ENCODE results near the gene FLT3.

Gene FLT3

DNA sequence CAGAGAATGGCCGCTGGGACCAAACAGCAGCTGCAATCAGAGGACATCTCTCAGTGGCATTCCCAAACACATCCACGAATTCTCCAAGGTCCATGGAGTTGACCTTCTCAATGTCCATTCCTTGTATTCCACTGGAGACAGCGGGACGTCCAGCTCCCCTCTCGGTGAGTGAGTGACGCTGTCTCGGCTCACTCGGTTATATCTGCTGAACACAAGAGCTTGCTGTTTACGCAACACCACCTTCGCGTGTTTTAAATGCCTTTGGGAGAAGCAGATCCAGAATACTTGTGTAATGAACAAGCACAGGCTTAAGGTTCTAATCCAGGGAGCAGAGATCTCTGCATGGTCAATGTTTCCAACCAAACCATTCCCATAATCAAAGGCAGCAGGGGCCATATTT, 111.9 kb downstream of the FLT3 start, which contains the start of gene URAD:
Gene URAD (minus strand): TSS at position 174 of the 400 bp plus-strand sequence. CDS start 56 bp downstream, at position 118.
- Histone ChIP-seq H3K36me3 (ENCODE audit: control insufficient read depth, insufficient read depth, low read length) (no peaks in the 10 kb centered on the region), H3K4me2 (ENCODE audit: low read length) (no peak within 1 kb of the TSS), H3K27me3 (ENCODE audit: control insufficient read depth, insufficient read depth, low read length) (no peaks in the 10 kb centered on the region), H3K4me1 (no peaks in the 10 kb centered on the region), H3K4me3 (ENCODE audit: low read depth, low read length) (no peak within 1 kb of the TSS), H3K79me2 (no peaks in the 10 kb centered on the region), H2AFZ (no peak within 1 kb of the TSS), H3K9ac (no peak within 1 kb of the TSS), H3K9me3 (ENCODE audit: control insufficient read depth, low read length) (no peaks in the 10 kb centered on the region), H3K27ac (no peak within 1 kb of the TSS)
- TF ChIP-seq, protein P1, sequence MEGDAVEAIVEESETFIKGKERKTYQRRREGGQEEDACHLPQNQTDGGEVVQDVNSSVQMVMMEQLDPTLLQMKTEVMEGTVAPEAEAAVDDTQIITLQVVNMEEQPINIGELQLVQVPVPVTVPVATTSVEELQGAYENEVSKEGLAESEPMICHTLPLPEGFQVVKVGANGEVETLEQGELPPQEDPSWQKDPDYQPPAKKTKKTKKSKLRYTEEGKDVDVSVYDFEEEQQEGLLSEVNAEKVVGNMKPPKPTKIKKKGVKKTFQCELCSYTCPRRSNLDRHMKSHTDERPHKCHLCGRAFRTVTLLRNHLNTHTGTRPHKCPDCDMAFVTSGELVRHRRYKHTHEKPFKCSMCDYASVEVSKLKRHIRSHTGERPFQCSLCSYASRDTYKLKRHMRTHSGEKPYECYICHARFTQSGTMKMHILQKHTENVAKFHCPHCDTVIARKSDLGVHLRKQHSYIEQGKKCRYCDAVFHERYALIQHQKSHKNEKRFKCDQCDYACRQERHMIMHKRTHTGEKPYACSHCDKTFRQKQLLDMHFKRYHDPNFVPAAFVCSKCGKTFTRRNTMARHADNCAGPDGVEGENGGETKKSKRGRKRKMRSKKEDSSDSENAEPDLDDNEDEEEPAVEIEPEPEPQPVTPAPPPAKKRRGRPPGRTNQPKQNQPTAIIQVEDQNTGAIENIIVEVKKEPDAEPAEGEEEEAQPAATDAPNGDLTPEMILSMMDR (IDR thresholded peaks at IDR 0.05): no peak

DNA sequence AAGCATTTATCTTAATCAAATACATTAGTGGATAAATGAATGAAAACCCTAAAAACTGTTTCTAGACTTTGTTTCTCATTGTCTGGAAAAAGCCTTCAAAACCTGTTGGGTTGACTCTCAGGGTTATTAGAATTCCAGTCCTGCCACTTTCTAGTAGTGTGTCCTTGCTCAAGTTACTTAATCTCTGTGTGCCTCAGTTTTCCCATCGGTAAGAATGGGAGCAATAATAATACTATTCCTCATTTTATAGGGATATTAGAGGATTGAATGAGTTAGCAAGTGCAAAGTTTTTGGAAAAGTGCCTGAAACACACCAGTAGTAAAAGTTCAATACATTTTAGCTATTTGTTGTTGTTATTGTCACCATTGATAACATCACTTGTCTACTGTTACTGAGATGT, 114.8 kb downstream of the FLT3 start:
- H3K27me3 ChIP-seq (ENCODE audit: control insufficient read depth, insufficient read depth, low read length): no peaks in the 10 kb centered on the region
- H3K9me3 ChIP-seq (ENCODE audit: control insufficient read depth, low read length): no peaks in the 10 kb centered on the region
- H3K27ac ChIP-seq: no peak overlapping the region
- no peak overlapping the region for H3K4me2 ChIP-seq (ENCODE audit: low read length)
- TF ChIP-seq, protein P1 (IDR thresholded peaks at IDR 0.05): no peak
- H3K79me2 ChIP-seq: no peaks in the 10 kb centered on the region
- H3K4me1 ChIP-seq: no peaks in the 10 kb centered on the region
- H2AFZ ChIP-seq: no peak overlapping the region
- no peak overlapping the region for H3K4me3 ChIP-seq (ENCODE audit: low read depth, low read length)
- no peaks in the 10 kb centered on the region for H3K36me3 ChIP-seq (ENCODE audit: control insufficient read depth, insufficient read depth, low read length)
- H3K9ac ChIP-seq: no peak overlapping the region

DNA sequence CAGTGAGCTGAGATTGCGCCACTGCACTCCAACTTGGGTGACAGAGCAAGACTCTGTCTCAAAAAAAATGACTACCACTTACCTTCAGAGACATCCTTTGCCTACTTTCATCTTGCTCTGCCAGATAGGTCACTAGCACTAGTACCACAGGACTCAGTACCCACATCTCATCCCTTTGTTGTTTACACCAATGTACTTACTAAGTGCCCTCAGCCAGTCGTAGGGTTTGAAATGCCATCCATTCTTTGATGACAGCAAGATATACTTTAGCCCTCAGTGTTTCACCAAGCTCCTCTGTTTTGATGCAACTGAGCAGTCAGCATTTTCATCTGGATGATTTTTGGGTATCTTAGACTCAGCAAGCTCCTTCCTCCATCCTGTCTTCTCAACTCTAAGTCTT, 118.0 kb downstream of the FLT3 start:
- no peak overlapping the region for H2AFZ ChIP-seq
- peaks cover 10% of the 10 kb centered on the region for H3K27me3 ChIP-seq (ENCODE audit: control insufficient read depth, insufficient read depth, low read length)
- no peak overlapping the region for H3K27ac ChIP-seq
- H3K79me2 ChIP-seq: no peaks in the 10 kb centered on the region
- TF ChIP-seq, protein P1 (IDR thresholded peaks at IDR 0.05): no peak
- no peak overlapping the region for H3K9ac ChIP-seq
- H3K9me3 ChIP-seq (ENCODE audit: control insufficient read depth, low read length): no peaks in the 10 kb centered on the region
- H3K4me3 ChIP-seq (ENCODE audit: low read depth, low read length): no peak overlapping the region
- H3K4me2 ChIP-seq (ENCODE audit: low read length): no peak overlapping the region
- H3K4me1 ChIP-seq: no peaks in the 10 kb centered on the region
- no peaks in the 10 kb centered on the region for H3K36me3 ChIP-seq (ENCODE audit: control insufficient read depth, insufficient read depth, low read length)

DNA sequence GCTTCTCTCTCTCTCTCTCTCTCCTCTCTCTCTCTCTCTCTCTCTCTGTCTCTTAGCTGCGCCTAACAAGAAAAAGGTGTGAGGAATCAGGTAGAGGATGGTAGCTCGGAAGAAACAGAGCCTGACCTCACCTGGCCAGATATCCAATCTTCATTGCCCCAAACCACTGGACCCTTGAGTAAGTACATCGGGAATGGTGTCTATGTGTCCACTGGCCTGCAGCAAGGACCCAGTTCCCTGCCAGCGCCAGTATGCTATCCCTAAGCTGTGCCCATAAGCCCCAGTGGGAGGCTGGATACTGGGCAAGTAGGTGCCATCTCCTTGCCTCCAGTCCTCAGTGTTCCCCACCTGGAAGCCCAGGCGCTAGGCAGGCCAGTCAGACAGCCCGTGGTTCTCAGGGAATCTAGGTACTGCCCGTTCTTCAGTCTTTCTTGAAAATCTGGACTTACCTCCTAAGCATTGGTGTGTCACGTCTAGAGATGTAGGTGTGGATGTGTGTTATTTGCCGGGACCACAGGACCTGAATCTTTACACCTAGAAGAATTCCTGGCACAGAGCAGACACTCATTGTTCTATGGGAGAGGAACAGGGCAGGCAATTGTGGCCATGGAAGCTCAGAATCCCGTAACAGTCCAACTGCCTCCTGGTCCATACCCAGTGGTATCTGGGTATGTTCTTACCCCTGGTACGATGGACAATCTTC, 119.2 kb downstream of the FLT3 start:
- TF ChIP-seq, protein P1 (IDR thresholded peaks at IDR 0.05): no peak
- Histone ChIP-seq H3K4me1 (no peaks in the 10 kb centered on the region), H3K9me3 (ENCODE audit: control insufficient read depth, low read length) (no peaks in the 10 kb centered on the region), H3K9ac (no peak overlapping the region), H3K27ac (no peak overlapping the region), H3K27me3 (ENCODE audit: control insufficient read depth, insufficient read depth, low read length) (peaks cover 10% of the 10 kb centered on the region), H3K79me2 (no peaks in the 10 kb centered on the region), H3K36me3 (ENCODE audit: control insufficient read depth, insufficient read depth, low read length) (no peaks in the 10 kb centered on the region), H2AFZ (no peak overlapping the region), H3K4me2 (ENCODE audit: low read length) (no peak overlapping the region), H3K4me3 (ENCODE audit: low read depth, low read length) (no peak overlapping the region)
